Trophoblast cell (in vitro differentiated cells and primary cell): ENCODE measurements around the gene MCF2L2.

Experiments
- DNase-seq, 2 donors: peaks; one replicate each; pipeline ENCODE4 v3.0.0-alpha.2; 2016
- H2AFZ ChIP-seq: 2 replicates; pipeline ENCODE4 v1.6.1; 2013; ENCODE audit warnings: low read length, moderate library complexity, mild to moderate bottlenecking; ENCODE audit not compliant: insufficient read depth, poor library complexity
- H2AK5ac ChIP-seq: 2 replicates; pipeline ENCODE4 v1.6.1; 2013; ENCODE audit warnings: mild to moderate bottlenecking, low read length
- H2BK120ac ChIP-seq: 2 replicates; pipeline ENCODE4 v1.6.1; 2013; ENCODE audit warnings: low read length, mild to moderate bottlenecking, moderate library complexity; ENCODE audit not compliant: insufficient read depth, poor library complexity
- H2BK12ac ChIP-seq: 2 replicates; pipeline ENCODE4 v1.6.1; 2013; ENCODE audit warnings: mild to moderate bottlenecking, low read length, moderate library complexity
- H2BK5ac ChIP-seq: 2 replicates; pipeline ENCODE4 v1.6.1; 2013; ENCODE audit warnings: low read length, low read depth, moderate library complexity, mild to moderate bottlenecking; ENCODE audit not compliant: poor library complexity
- H3K14ac ChIP-seq: 2 replicates; pipeline ENCODE4 v1.6.1; 2013; ENCODE audit warnings: mild to moderate bottlenecking, low read length
- H3K18ac ChIP-seq: 2 replicates; pipeline ENCODE4 v1.6.1; 2013; ENCODE audit warnings: mild to moderate bottlenecking, low read length
- H3K23ac ChIP-seq: 2 replicates; pipeline ENCODE4 v1.6.1; 2013; ENCODE audit warnings: low read length
- H3K27ac ChIP-seq: 2 replicates; pipeline ENCODE4 v1.5.1; 2013; ENCODE audit warnings: low read depth, mild to moderate bottlenecking, inconsistent platforms, low read length, moderate library complexity
- H3K27me3 ChIP-seq: 2 replicates; pipeline ENCODE4 v1.6.1; 2013; ENCODE audit warnings: inconsistent platforms, mild to moderate bottlenecking, low read length, moderate library complexity; ENCODE audit not compliant: insufficient read depth
- H3K36me3 ChIP-seq, 2 experiments: 1 replicate in 1 of 2; 2 replicates in 1 of 2; pipeline ENCODE4 v1.6.1; 2013; ENCODE audit warnings: low read length in 2 of 2, mild to moderate bottlenecking in 2 of 2, moderate library complexity in 1 of 2; ENCODE audit not compliant: insufficient read depth in 2 of 2, control insufficient read depth in 1 of 2
- H3K4ac ChIP-seq: 2 replicates; pipeline ENCODE4 v1.6.1; 2013; ENCODE audit warnings: low read depth, mild to moderate bottlenecking, low read length, moderate library complexity
- H3K4me1 ChIP-seq, 2 experiments: 1 replicate in 1 of 2; 2 replicates in 1 of 2; pipeline ENCODE4 v1.6.1; 2013; ENCODE audit warnings: low read length in 2 of 2, mild to moderate bottlenecking in 2 of 2, moderate library complexity in 1 of 2; ENCODE audit not compliant: insufficient read depth in 2 of 2, control insufficient read depth in 1 of 2
- H3K4me2 ChIP-seq: 2 replicates; pipeline ENCODE4 v1.6.1; 2013; ENCODE audit warnings: inconsistent platforms, mild to moderate bottlenecking, low read length, moderate library complexity
- H3K4me3 ChIP-seq: 2 replicates; pipeline ENCODE4 v1.5.1; 2013; ENCODE audit warnings: mild to moderate bottlenecking, low read depth, low read length, inconsistent platforms
- H3K79me1 ChIP-seq: one replicate; pipeline ENCODE4 v1.6.1; 2013; ENCODE audit warnings: low read length
- H3K79me2 ChIP-seq: 2 replicates; pipeline ENCODE4 v1.6.1; 2013; ENCODE audit warnings: low read length, mild to moderate bottlenecking; ENCODE audit not compliant: control insufficient read depth, insufficient read depth, poor library complexity
- H3K9ac ChIP-seq: 2 replicates; pipeline ENCODE4 v1.6.1; 2013; ENCODE audit warnings: mild to moderate bottlenecking, low read length
- H3K9me3 ChIP-seq: 2 replicates; pipeline ENCODE4 v1.6.1; 2013; ENCODE audit warnings: low read depth, mild to moderate bottlenecking, control low read depth, inconsistent platforms, low read length; ENCODE audit not compliant: insufficient read depth
- H4K12ac ChIP-seq: 2 replicates; pipeline ENCODE4 v1.6.1; 2013; ENCODE audit warnings: low read depth, mild to moderate bottlenecking, low read length, moderate library complexity
- H4K8ac ChIP-seq: 2 replicates; pipeline ENCODE4 v1.6.1; 2013; ENCODE audit warnings: low read depth, mild to moderate bottlenecking, low read length, moderate library complexity
- H4K91ac ChIP-seq: one replicate; pipeline ENCODE4 v1.6.1; 2013; ENCODE audit warnings: low read depth, mild to moderate bottlenecking, low read length, moderate library complexity
- WGBS: extraction: QIAGEN DNeasy Blood & Tissue Kit; methylation state at CpG from one replicate; pipeline ENCODE4 v1.1.7; 2013; ENCODE audit warnings: missing lambda C conversion rate; ENCODE audit not compliant: insufficient read length, insufficient coverage; ENCODE audit errors: extremely low coverage; 5-methylcytosine and 5-hydroxymethylcytosine counted together

MCF2L2 gene

DNA sequence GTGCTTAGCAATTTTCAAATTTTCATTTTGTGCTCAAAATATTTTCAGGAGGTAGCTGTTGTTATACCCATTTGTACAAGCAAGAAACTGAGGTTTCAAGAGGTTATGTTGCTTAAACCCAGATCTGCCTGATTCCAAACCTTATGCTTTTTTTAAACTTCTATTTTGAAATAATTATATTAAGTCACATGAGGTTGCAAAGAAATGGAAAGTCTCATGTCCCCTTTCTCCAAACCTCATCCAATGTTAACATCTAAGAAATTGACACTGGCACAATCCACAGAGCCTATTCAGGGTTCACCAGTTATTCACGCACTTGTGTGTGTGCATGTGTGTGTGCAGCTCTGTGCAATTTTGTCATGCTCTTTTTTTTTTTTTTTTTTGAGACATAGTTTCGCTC is 140.3 kb downstream of the MCF2L2 start:
- Histone ChIP-seq H4K91ac (no peak overlapping the region), H3K36me3 (no peaks in the 10 kb centered on the region), H3K27me3 (no peaks in the 10 kb centered on the region), H3K4me2 (no peak overlapping the region), H2BK12ac (no peak overlapping the region), H3K4me3 (no peak overlapping the region), H3K4me1 (peaks cover 2 to 5% of the 10 kb centered on the region in 2 experiments), H4K8ac (no peak overlapping the region), H3K27ac (no peak overlapping the region), H3K23ac (no peak overlapping the region), H2AK5ac (no peak overlapping the region), H2BK120ac (no peak overlapping the region), H3K9ac (no peak overlapping the region), H3K79me1 (peaks cover 2% of the 10 kb centered on the region), H3K9me3 (no peaks in the 10 kb centered on the region), H3K14ac (no peak overlapping the region), H3K79me2 (no peaks in the 10 kb centered on the region), H3K18ac (no peak overlapping the region), H2AFZ (no peak overlapping the region), H2BK5ac (no peak overlapping the region), H4K12ac (no peak overlapping the region), H3K4ac (no peak overlapping the region)
- DNase-seq, result no peak
- WGBS, result no CpG with 5 or more reads among the region's 2 CpGs

DNA sequence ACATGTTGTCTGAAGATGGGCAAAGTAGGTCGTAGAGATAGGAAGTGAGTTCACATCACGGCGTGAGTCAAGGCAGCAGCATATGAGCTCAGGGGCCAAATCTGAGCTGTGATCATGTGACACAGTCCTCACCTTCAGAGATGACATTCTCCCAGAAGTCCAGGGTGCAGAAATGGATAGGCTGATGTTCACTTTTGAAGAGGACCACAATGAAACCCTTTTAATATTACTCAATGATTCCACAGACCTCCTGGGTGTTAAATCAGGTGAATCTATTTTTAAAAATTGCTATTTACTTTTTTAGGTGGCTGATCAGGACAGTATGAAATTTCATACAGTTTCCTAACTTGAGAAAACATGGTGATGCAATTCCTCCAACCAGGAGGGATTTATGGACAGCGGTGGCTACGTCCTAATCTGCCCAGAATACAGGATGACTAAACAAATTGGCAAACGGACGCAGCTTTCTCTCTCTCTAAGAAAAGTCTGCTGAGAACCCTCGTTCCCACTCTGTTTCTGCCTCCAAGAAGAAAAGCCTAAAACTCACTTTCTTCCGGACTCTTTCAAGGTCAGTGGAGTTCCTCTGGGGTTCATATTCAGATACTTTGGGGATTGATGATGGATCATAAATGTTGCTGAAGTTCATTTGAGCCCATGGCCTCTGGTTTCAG is 141.0 kb downstream of the MCF2L2 start:
- H4K12ac ChIP-seq, result no peak overlapping the region
- H3K4me3 ChIP-seq, result no peak overlapping the region
- no peak overlapping the region for H3K4ac ChIP-seq
- no peak overlapping the region for H3K27ac ChIP-seq
- WGBS, result no CpG with 5 or more reads among the region's 9 CpGs
- no peak overlapping the region for H4K8ac ChIP-seq
- H3K23ac ChIP-seq, result no peak overlapping the region
- H3K18ac ChIP-seq, result no peak overlapping the region
- H3K79me2 ChIP-seq, result no peaks in the 10 kb centered on the region
- no peak overlapping the region for H2AFZ ChIP-seq
- H3K79me1 ChIP-seq, result peaks cover 2% of the 10 kb centered on the region
- H3K36me3 ChIP-seq, result no peaks in the 10 kb centered on the region
- H3K9me3 ChIP-seq, result no peaks in the 10 kb centered on the region
- no peaks in the 10 kb centered on the region for H3K27me3 ChIP-seq
- peak overlapping the region; percentile 40 for H2BK12ac ChIP-seq
- H3K9ac ChIP-seq, result no peak overlapping the region
- no peak overlapping the region for H2BK5ac ChIP-seq
- DNase-seq, result no peak
- H3K4me1 ChIP-seq, result peaks cover 2 to 5% of the 10 kb centered on the region in 2 experiments
- H2AK5ac ChIP-seq, result no peak overlapping the region
- H3K14ac ChIP-seq, result no peak overlapping the region
- no peak overlapping the region for H2BK120ac ChIP-seq
- H4K91ac ChIP-seq, result no peak overlapping the region
- no peak overlapping the region for H3K4me2 ChIP-seq

DNA sequence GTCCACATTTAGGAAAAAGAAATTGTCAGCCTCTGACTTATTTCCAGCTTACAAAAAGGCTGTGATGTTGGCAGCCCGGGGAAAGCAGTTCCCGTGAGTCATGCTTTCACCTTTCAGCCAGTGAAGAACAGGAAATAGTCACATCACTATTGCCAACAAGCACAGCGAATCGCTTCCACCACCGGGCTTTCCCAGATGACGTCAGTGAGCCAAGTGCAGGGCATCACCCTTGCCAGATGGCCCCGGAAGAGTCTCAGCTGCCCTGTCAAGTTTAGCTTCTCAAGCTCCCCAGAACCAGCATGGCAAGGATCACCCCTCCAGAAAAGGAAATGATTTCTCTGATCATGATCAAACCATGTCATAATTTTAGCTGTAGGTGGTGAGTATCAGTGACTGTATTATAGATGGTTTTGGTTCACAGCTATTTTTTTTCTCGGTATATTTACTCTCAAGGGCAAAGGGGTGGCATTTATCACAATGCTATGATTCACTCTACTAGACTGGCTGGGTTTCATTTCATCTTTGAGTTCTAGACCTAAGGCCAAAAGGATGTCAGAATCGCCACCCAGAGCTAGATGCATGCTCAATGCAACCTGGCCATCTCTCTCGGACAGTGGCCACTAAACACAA is 142.5 kb downstream of the MCF2L2 start:
- Histone ChIP-seq H3K4ac (no peak overlapping the region), H3K23ac (no peak overlapping the region), H3K9me3 (no peaks in the 10 kb centered on the region), H3K4me1 (peaks cover 3 to 4% of the 10 kb centered on the region in 2 experiments), H2BK12ac (no peak overlapping the region), H2AK5ac (no peak overlapping the region), H2BK120ac (no peak overlapping the region), H3K27me3 (no peaks in the 10 kb centered on the region), H2AFZ (no peak overlapping the region), H3K4me3 (no peak overlapping the region), H4K12ac (no peak overlapping the region), H2BK5ac (no peak overlapping the region), H3K4me2 (no peak overlapping the region), H3K27ac (no peak overlapping the region), H3K79me1 (peaks cover 2% of the 10 kb centered on the region), H4K8ac (no peak overlapping the region), H3K18ac (no peak overlapping the region), H3K9ac (no peak overlapping the region), H3K36me3 (no peaks in the 10 kb centered on the region), H3K79me2 (no peaks in the 10 kb centered on the region), H4K91ac (no peak overlapping the region), H3K14ac (no peak overlapping the region)
- DNase-seq, result peak; percentile 93 to 95
- WGBS, result no CpG with 5 or more reads among the region's 10 CpGs

DNA sequence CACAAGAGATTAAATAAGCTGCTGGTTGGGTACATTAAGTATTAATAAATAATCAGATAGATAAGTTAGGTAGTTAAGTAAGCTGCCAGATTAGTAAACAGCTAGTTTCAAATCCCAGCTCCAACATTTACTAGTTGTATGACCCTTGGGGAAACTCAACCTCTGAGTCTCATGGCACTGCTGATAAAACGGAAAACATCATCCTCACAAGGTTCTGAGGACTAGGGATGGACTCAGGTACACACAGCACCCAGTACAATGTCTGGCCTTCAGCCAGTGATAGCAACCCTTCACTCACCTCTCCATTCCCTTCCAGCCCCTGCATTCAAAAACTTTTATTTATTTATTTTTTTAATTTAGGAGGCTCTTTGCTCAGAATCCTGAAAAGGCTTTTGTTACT is 143.1 kb downstream of the MCF2L2 start:
- Histone ChIP-seq H2AFZ (no peak overlapping the region), H3K79me1 (no peaks in the 10 kb centered on the region), H2BK5ac (no peak overlapping the region), H3K4me1 (peaks cover 3 to 4% of the 10 kb centered on the region in 2 experiments), H2AK5ac (no peak overlapping the region), H3K36me3 (no peaks in the 10 kb centered on the region), H3K23ac (no peak overlapping the region), H2BK12ac (peak overlapping the region; percentile 73), H3K79me2 (no peaks in the 10 kb centered on the region), H3K27me3 (no peaks in the 10 kb centered on the region), H3K4me3 (no peak overlapping the region), H3K18ac (no peak overlapping the region), H3K9me3 (no peaks in the 10 kb centered on the region), H2BK120ac (no peak overlapping the region), H3K27ac (no peak overlapping the region), H4K12ac (no peak overlapping the region), H3K14ac (no peak overlapping the region), H3K4me2 (no peak overlapping the region), H4K8ac (no peak overlapping the region), H3K9ac (no peak overlapping the region), H3K4ac (no peak overlapping the region), H4K91ac (no peak overlapping the region)
- no CpG with 5 or more reads among the region's 1 CpG for WGBS
- no peak for DNase-seq
